ENCODE data around the gene RASGRP3. TPM values are rescaled to one million over a fixed set of nuclear protein-coding genes. Genes with fewer than 3 reads are reported as not detected.

Gene RASGRP3
- total and polyA plus RNA-seq, 12 donors: 2.5 to 23.8 (median 10.7) TPM

DNA sequence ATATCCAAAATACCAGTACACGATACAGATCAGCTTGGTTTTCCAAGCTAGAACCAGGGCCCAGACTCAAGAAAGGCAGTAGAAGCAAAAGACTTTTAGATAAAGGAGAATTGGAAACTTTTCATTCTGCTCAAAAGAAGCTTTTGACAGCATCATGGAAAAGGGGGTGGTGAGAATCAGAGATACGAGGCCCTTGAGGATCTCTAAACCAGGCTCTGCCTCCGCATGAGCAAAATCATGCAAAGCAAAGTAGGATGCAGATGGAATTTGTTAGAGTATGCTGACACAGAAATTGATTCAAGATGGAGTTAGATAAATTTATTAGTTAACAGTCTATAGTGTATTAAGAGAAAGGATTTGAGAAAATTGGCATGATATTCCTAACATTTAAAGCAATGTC, 82.9 kb downstream of the RASGRP3 start:
- Histone ChIP-seq H3K9me3 (replicated peaks in 1 of 3) (no peaks in the 10 kb centered on the region), H3K27me3 (no peaks in the 10 kb centered on the region), H3K27ac (no peak overlapping the region), H3K36me3 (replicated peaks in 1 of 2) (no peaks in the 10 kb centered on the region), H3K4me3 (no peak overlapping the region), H3K4me1 (replicated peaks in 1 of 2) (peaks cover 0 to 11% of the 10 kb centered on the region in 2 donors)
- intact Hi-C loops (cut with DNase I): no loop called here
- no peak for TF ChIP-seq POLR2A (IDR thresholded peaks at IDR 0.05)
- TF ChIP-seq, protein P1, sequence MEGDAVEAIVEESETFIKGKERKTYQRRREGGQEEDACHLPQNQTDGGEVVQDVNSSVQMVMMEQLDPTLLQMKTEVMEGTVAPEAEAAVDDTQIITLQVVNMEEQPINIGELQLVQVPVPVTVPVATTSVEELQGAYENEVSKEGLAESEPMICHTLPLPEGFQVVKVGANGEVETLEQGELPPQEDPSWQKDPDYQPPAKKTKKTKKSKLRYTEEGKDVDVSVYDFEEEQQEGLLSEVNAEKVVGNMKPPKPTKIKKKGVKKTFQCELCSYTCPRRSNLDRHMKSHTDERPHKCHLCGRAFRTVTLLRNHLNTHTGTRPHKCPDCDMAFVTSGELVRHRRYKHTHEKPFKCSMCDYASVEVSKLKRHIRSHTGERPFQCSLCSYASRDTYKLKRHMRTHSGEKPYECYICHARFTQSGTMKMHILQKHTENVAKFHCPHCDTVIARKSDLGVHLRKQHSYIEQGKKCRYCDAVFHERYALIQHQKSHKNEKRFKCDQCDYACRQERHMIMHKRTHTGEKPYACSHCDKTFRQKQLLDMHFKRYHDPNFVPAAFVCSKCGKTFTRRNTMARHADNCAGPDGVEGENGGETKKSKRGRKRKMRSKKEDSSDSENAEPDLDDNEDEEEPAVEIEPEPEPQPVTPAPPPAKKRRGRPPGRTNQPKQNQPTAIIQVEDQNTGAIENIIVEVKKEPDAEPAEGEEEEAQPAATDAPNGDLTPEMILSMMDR (IDR thresholded peaks at IDR 0.05): no peak
- DNase-seq: no peak
- 91 to 97% (median 95%) methylated on average over 3 of the region's 3 CpGs for WGBS, 4 donors

DNA sequence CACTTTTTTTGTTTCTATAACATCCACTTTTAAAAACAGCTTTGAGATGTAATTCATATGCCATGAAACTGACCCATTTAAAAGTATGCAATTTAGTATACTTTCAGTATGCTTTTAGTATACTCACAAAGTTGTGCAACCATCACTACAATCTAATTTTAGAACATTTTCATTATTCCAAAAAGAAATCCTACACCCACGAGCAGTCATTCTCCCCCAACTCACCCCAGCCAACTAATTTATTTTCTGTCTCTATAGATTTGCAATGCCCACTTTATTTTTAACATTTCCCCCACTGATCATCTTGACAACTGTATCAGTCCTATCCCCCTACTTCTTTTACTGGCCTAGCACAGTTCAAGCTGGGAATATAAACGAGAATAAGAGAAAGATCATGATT, 83.6 kb downstream of the RASGRP3 start:
- Histone ChIP-seq H3K4me1 (replicated peaks in 1 of 2) (peaks cover 0 to 10% of the 10 kb centered on the region in 2 donors), H3K36me3 (replicated peaks in 1 of 2) (no peaks in the 10 kb centered on the region), H3K9me3 (replicated peaks in 1 of 3) (no peaks in the 10 kb centered on the region), H3K27ac (no peak overlapping the region), H3K27me3 (no peaks in the 10 kb centered on the region), H3K4me3 (no peak overlapping the region)
- intact Hi-C loops (cut with DNase I): no loop called here
- TF ChIP-seq POLR2A (IDR thresholded peaks at IDR 0.05): no peak
- TF ChIP-seq, protein P1 (IDR thresholded peaks at IDR 0.05): no peak
- no peak for DNase-seq
- 54 to 66% (median 61%) methylated on average over 2 of the region's 2 CpGs for WGBS, 4 donors

DNA sequence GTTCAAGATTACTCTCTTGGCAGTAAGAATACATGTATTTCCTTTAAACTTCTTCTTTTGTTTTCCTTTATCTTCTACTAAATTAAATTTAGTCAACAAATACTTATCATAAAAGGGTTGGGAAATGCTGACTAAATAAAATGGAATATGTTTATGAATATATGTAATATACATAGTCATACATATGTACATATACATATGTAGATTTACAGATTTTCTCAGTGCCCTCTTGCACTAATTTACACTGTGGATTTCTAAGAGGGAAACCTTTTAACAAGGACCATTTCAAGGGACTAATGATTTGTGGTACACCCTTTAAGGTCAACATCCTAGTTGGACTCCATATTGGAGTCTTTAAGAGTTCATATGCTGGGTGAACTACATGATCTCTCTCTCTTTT, 85.4 kb downstream of the RASGRP3 start:
- DNase-seq: no peak
- H3K36me3 ChIP-seq (replicated peaks in 1 of 2): no peaks in the 10 kb centered on the region
- H3K9me3 ChIP-seq (replicated peaks in 1 of 3): no peaks in the 10 kb centered on the region
- H3K4me1 ChIP-seq (replicated peaks in 1 of 2): no peaks in the 10 kb centered on the region
- H3K27ac ChIP-seq: no peak overlapping the region
- H3K27me3 ChIP-seq: no peaks in the 10 kb centered on the region
- H3K4me3 ChIP-seq: no peak overlapping the region
- intact Hi-C loops (cut with DNase I): no loop called here
- no peak for TF ChIP-seq POLR2A (IDR thresholded peaks at IDR 0.05)
- TF ChIP-seq, protein P1 (IDR thresholded peaks at IDR 0.05): no peak

DNA sequence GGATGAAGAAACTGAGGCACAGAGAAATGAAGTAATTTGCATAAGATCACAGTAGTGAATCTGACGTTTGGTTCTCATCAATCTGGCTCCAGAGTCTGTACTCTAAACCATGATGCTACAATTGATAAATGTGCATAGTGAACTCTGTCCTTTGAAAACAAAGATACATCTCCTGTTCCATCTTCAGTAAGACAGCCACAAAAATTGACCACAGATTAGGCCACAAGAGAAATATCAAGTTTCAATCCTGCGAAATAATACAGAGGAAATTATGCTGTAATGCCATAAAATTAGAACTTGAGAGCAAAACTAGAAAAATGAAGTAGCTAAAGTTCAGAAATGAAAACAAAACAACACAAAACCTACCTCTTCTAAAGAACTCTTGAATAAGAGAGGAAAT, 94.2 kb downstream of the RASGRP3 start:
- Histone ChIP-seq H3K9me3 (replicated peaks in 1 of 3) (no peaks in the 10 kb centered on the region), H3K4me3 (no peak overlapping the region), H3K4me1 (replicated peaks in 1 of 2) (no peaks in the 10 kb centered on the region), H3K27me3 (no peaks in the 10 kb centered on the region), H3K36me3 (replicated peaks in 1 of 2) (no peaks in the 10 kb centered on the region), H3K27ac (no peak overlapping the region)
- intact Hi-C loops (cut with DNase I): no loop called here
- no peak for TF ChIP-seq POLR2A (IDR thresholded peaks at IDR 0.05)
- TF ChIP-seq, protein P1 (IDR thresholded peaks at IDR 0.05): no peak
- 65 to 81% (median 74%) methylated on average over 2 of the region's 2 CpGs for WGBS, 4 donors
- DNase-seq: no peak

Measured in adrenal gland (tissue), 12 donors.